BJ (cell line): ENCODE results near the gene DLL1. TPM values are rescaled to one million over a fixed set of nuclear protein-coding genes. Genes with fewer than 3 reads are reported as not detected.

Experiments used
- CTCF ChIA-PET: fragments of 350-600 bp; formaldehyde crosslinking; extraction: SDS; loops from one replicate; lab custom pipeline; 2021; ENCODE audit warnings: antibody characterized with exemption, inconsistent platforms; lab: Yijun Ruan, JAX
- POLR2A ChIA-PET: fragments of 300-600 bp; sonication (Branson Sonifier 250); formaldehyde crosslinking; extraction: SDS; loops from one replicate; lab custom pipeline; 2021; ENCODE audit warnings: antibody characterized with exemption; lab: Charles Lee
- DNase-seq: peaks from one replicate; pipeline ENCODE4 v3.0.0-alpha.2; 2011; ENCODE audit warnings: low read depth
- H3K27me3 ChIP-seq: 2 replicates; pipeline ENCODE4 v1.6.0; 2011; ENCODE audit warnings: low read length; ENCODE audit not compliant: control insufficient read depth, insufficient read depth
- H3K36me3 ChIP-seq: 2 replicates; pipeline ENCODE4 v1.5.1; 2011; ENCODE audit warnings: low read length; ENCODE audit not compliant: control insufficient read depth, insufficient read depth
- H3K4me3 ChIP-seq: 2 replicates; pipeline ENCODE4 v1.5.1; 2011; ENCODE audit warnings: low read depth, mild to moderate bottlenecking, control low read depth, low read length
- polyA plus RNA-seq: library from polyadenylated mRNA; depleted of rRNA; stranded (reverse); fragments of >200 nt; gene quantifications from 2 replicates; pipeline ENCODE4 v1.2.3, GENCODE V29; 2011
- TF ChIP-seq, protein P1 (sequence below): IDR thresholded peaks from 2 replicates; pipeline ENCODE4 v1.5.1; 2011; ENCODE audit warnings: low read depth, mild to moderate bottlenecking, control low read depth, inconsistent platforms, low read length, moderate library complexity; ENCODE audit not compliant: insufficient read depth

Gene DLL1
- polyA plus RNA-seq, 1 experiment: 0.53 TPM

DNA sequence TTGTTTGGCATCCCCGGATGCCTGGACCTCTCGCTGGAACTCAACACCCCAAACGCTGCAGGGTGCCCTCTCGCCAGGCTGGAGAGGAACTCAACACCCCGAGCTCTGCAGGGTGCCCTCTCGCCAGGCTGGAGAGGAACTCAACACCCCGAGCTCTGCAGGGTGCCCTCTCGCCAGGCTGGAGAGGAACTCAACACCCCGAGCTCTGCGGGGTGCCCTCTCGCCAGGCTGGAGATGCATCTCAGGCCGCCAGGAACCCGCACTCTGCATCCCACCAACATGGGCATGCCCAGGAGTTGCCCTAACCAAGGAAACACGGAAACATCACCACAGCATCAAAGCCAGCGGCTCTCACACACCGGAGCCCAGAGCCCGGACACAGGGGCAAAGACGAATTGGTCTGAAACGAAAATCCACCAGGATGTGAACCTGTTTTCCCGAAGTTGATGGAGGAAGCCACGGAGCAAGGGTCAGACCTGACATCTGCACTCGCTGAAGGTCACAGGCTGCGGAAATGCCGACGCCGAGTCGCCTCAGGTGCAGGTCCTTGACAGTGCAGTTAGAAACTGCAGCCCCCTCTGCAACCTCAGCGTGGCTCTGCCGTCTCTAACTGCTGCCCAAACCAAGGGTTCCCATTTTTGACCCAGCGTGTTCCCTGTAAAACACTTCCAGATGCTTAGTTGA is 37.5 kb downstream of the DLL1 start:
- Histone ChIP-seq H3K4me3 (no peak overlapping the region), H3K36me3 (no peaks in the 10 kb centered on the region), H3K27me3 (no peaks in the 10 kb centered on the region)
- POLR2A ChIA-PET: no interaction called here
- CTCF ChIA-PET: no interaction called here
- TF ChIP-seq, protein P1, sequence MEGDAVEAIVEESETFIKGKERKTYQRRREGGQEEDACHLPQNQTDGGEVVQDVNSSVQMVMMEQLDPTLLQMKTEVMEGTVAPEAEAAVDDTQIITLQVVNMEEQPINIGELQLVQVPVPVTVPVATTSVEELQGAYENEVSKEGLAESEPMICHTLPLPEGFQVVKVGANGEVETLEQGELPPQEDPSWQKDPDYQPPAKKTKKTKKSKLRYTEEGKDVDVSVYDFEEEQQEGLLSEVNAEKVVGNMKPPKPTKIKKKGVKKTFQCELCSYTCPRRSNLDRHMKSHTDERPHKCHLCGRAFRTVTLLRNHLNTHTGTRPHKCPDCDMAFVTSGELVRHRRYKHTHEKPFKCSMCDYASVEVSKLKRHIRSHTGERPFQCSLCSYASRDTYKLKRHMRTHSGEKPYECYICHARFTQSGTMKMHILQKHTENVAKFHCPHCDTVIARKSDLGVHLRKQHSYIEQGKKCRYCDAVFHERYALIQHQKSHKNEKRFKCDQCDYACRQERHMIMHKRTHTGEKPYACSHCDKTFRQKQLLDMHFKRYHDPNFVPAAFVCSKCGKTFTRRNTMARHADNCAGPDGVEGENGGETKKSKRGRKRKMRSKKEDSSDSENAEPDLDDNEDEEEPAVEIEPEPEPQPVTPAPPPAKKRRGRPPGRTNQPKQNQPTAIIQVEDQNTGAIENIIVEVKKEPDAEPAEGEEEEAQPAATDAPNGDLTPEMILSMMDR: no peak
- no peak for DNase-seq

DNA sequence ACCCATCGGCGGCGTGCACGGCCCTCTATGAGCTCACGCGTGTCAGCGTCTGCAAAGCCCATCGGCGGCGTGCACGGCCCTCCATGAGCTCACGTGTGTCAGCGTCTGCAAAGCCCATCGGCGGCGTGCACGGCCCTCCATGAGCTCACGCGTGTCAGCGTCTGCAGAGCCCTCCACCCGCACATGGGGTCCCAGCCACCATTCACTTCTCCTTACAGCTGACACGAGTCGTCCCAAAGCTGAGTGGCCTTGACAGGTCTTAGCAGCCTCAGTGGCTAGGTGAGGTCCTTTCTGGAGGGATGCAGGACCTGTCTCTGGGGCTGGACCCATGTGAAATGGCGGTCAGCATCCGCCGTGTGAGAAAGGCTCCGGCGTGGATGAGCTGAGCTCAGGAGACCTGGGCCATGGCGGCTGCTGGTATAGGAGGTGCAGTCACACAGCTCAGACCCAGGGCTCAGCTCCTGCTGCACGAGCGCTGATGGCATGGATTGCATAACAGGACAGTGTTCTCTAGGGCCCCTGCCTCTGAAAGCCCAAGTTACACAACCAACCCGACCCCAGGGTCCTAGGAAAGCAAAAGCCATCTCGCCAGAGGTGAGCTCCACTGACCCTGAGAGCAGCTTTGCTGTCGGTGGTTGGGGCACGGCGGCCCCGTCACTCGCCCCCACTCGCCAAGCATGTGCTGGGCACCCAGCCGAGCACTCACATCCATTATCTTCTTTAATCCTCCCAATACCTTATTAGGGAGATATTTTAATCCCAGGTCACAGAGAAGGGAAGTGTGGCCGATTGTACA is 38.9 kb downstream of the DLL1 start:
- CTCF ChIA-PET: interaction anchor here (1.2 kb wide), 1 partner anchor 16 kb away, joined by 3 read pairs; no protein-coding TSS in a partner anchor
- POLR2A ChIA-PET: no interaction called here
- H3K4me3 ChIP-seq: no peak overlapping the region
- TF ChIP-seq, protein P1: no peak
- no peak for DNase-seq
- no peaks in the 10 kb centered on the region for H3K36me3 ChIP-seq
- H3K27me3 ChIP-seq: no peaks in the 10 kb centered on the region

DNA sequence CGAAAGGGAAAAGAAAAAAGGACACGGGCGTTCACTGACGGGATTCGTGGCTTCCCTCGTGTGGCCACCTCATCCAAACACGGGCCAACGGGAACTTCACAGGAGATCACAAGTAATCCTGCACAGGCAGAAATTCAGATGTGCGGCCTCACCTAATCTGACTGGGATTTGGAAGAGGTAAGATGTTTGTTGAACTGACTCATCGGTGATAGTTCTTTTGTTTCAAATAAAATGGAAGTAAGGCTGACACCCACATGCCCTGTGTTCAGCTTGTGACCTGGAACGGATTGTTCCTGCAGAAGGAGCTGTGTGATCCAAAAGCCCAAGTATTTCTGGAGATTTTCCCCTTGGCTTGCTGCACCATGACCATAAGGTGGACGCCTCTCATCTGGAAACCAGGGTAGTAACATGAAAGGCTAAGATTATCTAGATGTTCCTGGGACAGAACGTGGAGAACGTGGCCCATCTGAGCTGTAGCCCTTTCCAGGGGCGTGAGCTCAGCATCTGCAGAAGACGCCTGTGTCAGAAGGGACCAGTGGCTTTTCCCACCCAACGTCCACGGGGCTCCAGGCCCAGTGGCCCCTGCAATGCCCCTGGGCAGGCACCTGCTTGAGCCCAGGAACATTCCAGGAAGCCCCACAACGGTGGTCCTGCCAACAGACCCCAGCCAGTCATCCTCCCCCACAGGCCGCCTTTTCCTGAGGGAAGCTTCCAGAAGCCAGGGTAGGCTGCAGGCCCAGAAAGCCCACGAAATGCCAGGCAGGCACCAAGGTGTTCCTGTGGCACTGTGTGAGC is 39.7 kb downstream of the DLL1 start:
- H3K36me3 ChIP-seq: no peaks in the 10 kb centered on the region
- DNase-seq: no peak
- no peak overlapping the region for H3K4me3 ChIP-seq
- H3K27me3 ChIP-seq: no peaks in the 10 kb centered on the region
- POLR2A ChIA-PET: no interaction called here
- CTCF ChIA-PET: interaction anchor here (1.2 kb wide), 1 partner anchor 17 kb away, joined by 3 read pairs; no protein-coding TSS in a partner anchor
- TF ChIP-seq, protein P1: no peak

DNA sequence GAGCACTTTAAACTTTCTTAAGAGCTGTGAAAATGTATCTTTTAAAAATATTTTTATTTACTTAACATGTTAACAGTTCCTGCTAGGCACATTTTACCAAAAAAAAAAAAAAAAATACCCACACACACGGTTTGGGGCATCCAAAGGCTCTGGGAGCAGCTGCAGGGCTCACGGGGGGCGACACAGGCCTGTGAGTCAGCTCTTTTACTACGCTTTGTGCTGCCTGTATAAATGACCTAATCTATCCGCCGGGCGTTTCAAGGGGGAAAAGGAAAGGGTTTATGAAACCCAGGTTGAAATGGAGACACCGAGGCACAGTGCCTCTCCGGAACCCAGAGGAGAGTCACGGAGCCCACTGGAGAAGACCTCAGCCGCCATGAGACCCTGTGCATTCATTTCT is 40.4 kb downstream of the DLL1 start:
- H3K36me3 ChIP-seq: no peaks in the 10 kb centered on the region
- H3K27me3 ChIP-seq: no peaks in the 10 kb centered on the region
- H3K4me3 ChIP-seq: no peak overlapping the region
- ChIA-PET CTCF (interaction anchor here (0.7 kb wide), 1 partner anchor 14 kb away, joined by 3 read pairs; no protein-coding TSS in a partner anchor), POLR2A (no interaction called here)
- no peak for DNase-seq
- TF ChIP-seq, protein P1: no peak

DNA sequence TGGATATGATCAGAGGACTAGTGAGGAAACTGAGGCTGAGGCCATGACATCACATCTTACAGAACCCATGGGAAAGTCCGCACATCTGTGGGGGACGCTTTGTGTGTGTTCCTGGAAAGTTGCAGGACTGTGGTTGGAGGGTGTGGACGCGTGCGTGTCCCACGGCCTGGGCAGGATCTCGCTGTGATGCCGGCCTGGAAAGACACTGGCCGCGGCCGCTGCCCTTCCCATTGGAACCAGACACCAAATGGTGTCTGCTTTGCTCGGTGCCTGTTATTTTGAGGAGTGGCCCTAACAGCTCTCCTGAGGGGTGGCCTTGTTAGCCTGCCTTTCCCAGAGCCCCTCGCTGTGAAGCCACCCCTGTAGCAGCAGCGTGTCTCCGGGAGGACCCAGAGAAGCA is 41.1 kb downstream of the DLL1 start:
- Histone ChIP-seq H3K27me3 (no peaks in the 10 kb centered on the region), H3K36me3 (no peaks in the 10 kb centered on the region), H3K4me3 (no peak overlapping the region)
- TF ChIP-seq, protein P1: no peak
- ChIA-PET POLR2A (no interaction called here), CTCF (interaction anchor here (0.7 kb wide), 1 partner anchor 14 kb away, joined by 3 read pairs; no protein-coding TSS in a partner anchor)
- DNase-seq: no peak
